Endothelial cell of umbilical vein (primary cell): ENCODE results near the gene DGAT2. TPM values are rescaled to one million over a fixed set of nuclear protein-coding genes. Genes with fewer than 3 reads are reported as not detected.

Source experiments
- BruUV-seq: library from RNA; stranded (reverse); fragments of 400-500 nt; replicated peaks from 2 replicates; lab custom pipeline; 2021; lab: Mats Ljungman, UMichigan
- CTCF ChIA-PET: fragments of 300-600, 350-600 bp; sonication (Branson Sonifier 250); formaldehyde crosslinking; loops from one replicate; lab custom pipeline; 2021; ENCODE audit warnings: antibody characterized with exemption, inconsistent platforms; lab: Charles Lee
- POLR2A ChIA-PET: fragments of 300-600, 350-600 bp; sonication (Branson Sonifier 250); formaldehyde crosslinking; loops from one replicate; lab custom pipeline; 2021; ENCODE audit warnings: antibody characterized with exemption, inconsistent platforms; lab: Charles Lee
- DNase-seq: peaks from one replicate; pipeline ENCODE4 v3.0.0-alpha.2; 2011; ENCODE audit warnings: low read depth, low spot score
- FAIRE-seq: peaks from 2 replicates; lab custom pipeline; 2011; peaks lifted over from hg19 to GRCh38; lab: Jason Lieb, UNC
- H2AFZ ChIP-seq: 2 replicates; pipeline ENCODE4 v1.6.0; 2012; ENCODE audit warnings: low read depth, low read length, control low read depth, inconsistent platforms
- H3K27ac ChIP-seq: 2 replicates; pipeline ENCODE4 v1.5.1; 2011; ENCODE audit warnings: low read depth, mild to moderate bottlenecking, control low read depth, low read length, moderate library complexity; ENCODE audit not compliant: insufficient read depth
- H3K27me3 ChIP-seq, 2 experiments: 2 replicates each; pipeline versions ENCODE4 v1.6.0 to v1.6.1; 2011; ENCODE audit warnings: low read length in 2 of 2, mixed read lengths in 1 of 2; ENCODE audit not compliant: control insufficient read depth in 2 of 2, insufficient read depth in 2 of 2
- H3K36me3 ChIP-seq, 2 experiments: 2 replicates in 1 of 2; 3 replicates in 1 of 2; pipeline ENCODE4 v1.5.1; 2011; ENCODE audit warnings: low read length in 2 of 2, mild to moderate bottlenecking in 1 of 2, moderate library complexity in 1 of 2; ENCODE audit not compliant: control insufficient read depth in 2 of 2, insufficient read depth in 2 of 2; ENCODE audit errors: extremely low read depth in 1 of 2
- H3K4me1 ChIP-seq: 3 replicates; pipeline ENCODE4 v1.5.1; 2011; ENCODE audit warnings: mild to moderate bottlenecking, low read length; ENCODE audit not compliant: control insufficient read depth, insufficient read depth; ENCODE audit errors: extremely low read depth
- H3K4me2 ChIP-seq: 2 replicates; pipeline ENCODE4 v1.6.1; 2011; ENCODE audit warnings: low read length, control low read depth, mixed read lengths; ENCODE audit not compliant: insufficient read depth
- H3K4me3 ChIP-seq, 3 experiments: fragments of 200-600 bp in 1 of 3; sonication (generic), shearing (Covaris generic) in 1 of 3; replicated peaks in 1 of 3; 2 replicates each; pipeline ENCODE4 v1.5.1; 2011 to 2016; ENCODE audit warnings: control low read depth in 3 of 3, low read length in 3 of 3, mild to moderate bottlenecking in 2 of 3, inconsistent platforms in 1 of 3, low read depth in 1 of 3, moderate library complexity in 1 of 3; ENCODE audit not compliant: insufficient read depth in 1 of 3
- H3K79me2 ChIP-seq: 2 replicates; pipeline ENCODE4 v1.6.0; 2012; ENCODE audit warnings: low read length, inconsistent platforms; ENCODE audit not compliant: control insufficient read depth, insufficient read depth
- H3K9ac ChIP-seq: replicated peaks from 2 replicates; pipeline ENCODE3; 2011; ENCODE audit warnings: low read length, control low read depth; ENCODE audit not compliant: insufficient read depth; ENCODE audit errors: extremely low read depth
- H3K9me1 ChIP-seq: replicated peaks from 3 replicates; pipeline ENCODE4 v1.6.0; 2011; ENCODE audit warnings: mild to moderate bottlenecking, low read length; ENCODE audit not compliant: control insufficient read depth, insufficient read depth; ENCODE audit errors: extremely low read depth
- H3K9me3 ChIP-seq: replicated peaks from 2 replicates; pipeline ENCODE4 v1.5.1; 2012; ENCODE audit warnings: low read length, inconsistent platforms; ENCODE audit not compliant: control insufficient read depth, insufficient read depth
- H4K20me1 ChIP-seq: replicated peaks from 2 replicates; pipeline ENCODE3; 2011; ENCODE audit warnings: mild to moderate bottlenecking, low read length; ENCODE audit not compliant: control insufficient read depth, insufficient read depth; ENCODE audit errors: extremely low read depth
- CTCF ChIP-seq, 2 donors: IDR thresholded peaks; 1 replicate in 1 of 2; 2 replicates in 1 of 2; pipeline ENCODE4 v1.5.1; 2011; ENCODE audit warnings: low read length in 2 of 2, mild to moderate bottlenecking in 2 of 2, moderate library complexity in 2 of 2, control low read depth in 1 of 2, inconsistent platforms in 1 of 2, low read depth in 1 of 2; ENCODE audit not compliant: insufficient read depth in 1 of 2; ENCODE audit errors: extremely low read depth in 1 of 2
- EZH2 ChIP-seq: IDR thresholded peaks from 2 replicates; pipeline ENCODE4 v1.6.1; 2012; ENCODE audit warnings: borderline replicate concordance, low read depth, mild to moderate bottlenecking, moderate library complexity, low read length, inconsistent platforms; ENCODE audit not compliant: severe bottlenecking
- FOS ChIP-seq: IDR thresholded peaks from 2 replicates; pipeline ENCODE4 v1.6.1; 2011; ENCODE audit warnings: mild to moderate bottlenecking, low read length, moderate library complexity, borderline replicate concordance; ENCODE audit not compliant: insufficient read depth
- GATA2 ChIP-seq: IDR thresholded peaks from 2 replicates; pipeline ENCODE4 v1.7.0; 2011; ENCODE audit warnings: low read depth, mild to moderate bottlenecking, moderate library complexity, mixed read lengths, low read length; ENCODE audit not compliant: insufficient read length, insufficient read depth
- JUN ChIP-seq: IDR thresholded peaks from 2 replicates; pipeline ENCODE4 v1.6.1; 2011; ENCODE audit warnings: borderline replicate concordance, low read depth; ENCODE audit not compliant: insufficient read length, insufficient read depth
- MAX ChIP-seq: IDR thresholded peaks from 2 replicates; pipeline ENCODE4 v1.6.1; 2011; ENCODE audit not compliant: insufficient read depth, insufficient read length
- MYC ChIP-seq: IDR thresholded peaks from one replicate; pipeline ENCODE4 v1.6.1; 2011; ENCODE audit warnings: mild to moderate bottlenecking, low read depth, low read length
- POLR2A ChIP-seq: IDR thresholded peaks from 2 replicates; pipeline ENCODE4 v1.6.1; 2012; ENCODE audit warnings: low read depth, mild to moderate bottlenecking, control low read depth, low read length
- POLR2AphosphoS5 ChIP-seq: IDR thresholded peaks from 2 replicates; pipeline ENCODE4 v1.6.1; 2012; ENCODE audit warnings: low read depth, mild to moderate bottlenecking, control low read depth, low read length, moderate library complexity; ENCODE audit not compliant: insufficient read depth
- dilution Hi-C: fragments of 300-500 bp; cut with MboI; formaldehyde crosslinking; loops from one replicate; pipeline ENCODE4 v1.15.0; 2019; ENCODE audit warnings: low sequenced_read_pairs; ENCODE audit not compliant: extremely low pct_ligation_motif_present
- intact Hi-C: fragments of 100-400 bp; cut with micrococcal nuclease; formaldehyde crosslinking; loops from one replicate; pipeline ENCODE4 v1.10.0; 2022
- polyA plus RNA-seq, 4 experiments: library from polyadenylated mRNA; depleted of rRNA in 3 of 4; stranded (reverse) in 3 of 4; unstranded in 1 of 4; fragments of >200 nt; gene quantifications; 2 replicates each; pipeline versions ENCODE4 v1.2.1 to v1.2.3, GENCODE V29; 2011 to 2012; ENCODE audit warnings: missing spikeins in 1 of 4
- total RNA-seq: library from RNA; stranded (reverse); gene quantifications from 2 replicates; pipeline ENCODE4 v1.2.3, GENCODE V29; 2021

DGAT2 gene
- total and polyA plus RNA-seq, 2 donors (not counting 3 experiments of a cell fraction or from before 2014, with no cell fraction given) = 0.55 to 0.79 TPM

GRCh38 chr11:75719340-75720239, 49.0 kb upstream of the DGAT2 start:
- BruUV-seq = no TSS peak
- Histone ChIP-seq H4K20me1 (no peaks in the 10 kb centered on the region), H3K9me3 (no peaks in the 10 kb centered on the region), H3K4me1 (no peaks in the 10 kb centered on the region), H3K27me3 (peaks cover 2 to 4% of the 10 kb centered on the region in 2 experiments), H3K9me1 (no peaks in the 10 kb centered on the region), H3K27ac (no peak overlapping the region), H3K4me2 (no peak overlapping the region), H3K9ac (no peak overlapping the region), H3K79me2 (no peaks in the 10 kb centered on the region), H2AFZ (no peak overlapping the region), H3K36me3 (no peaks in the 10 kb centered on the region), H3K4me3 (no peak overlapping the region)
- DNase-seq (no peak), FAIRE-seq (no peak)
- no peak for TF ChIP-seq EZH2
- no peak for TF ChIP-seq GATA2
- TF ChIP-seq POLR2A = no peak
- TF ChIP-seq MYC = no peak
- TF ChIP-seq MAX = no peak
- no peak for TF ChIP-seq POLR2AphosphoS5
- no peak for TF ChIP-seq CTCF (IDR thresholded peaks at IDR 0.05; ENCODE audit: extremely low read depth in 1 of 2, insufficient read depth in 1 of 2, low read depth in 1 of 2, low read length in 2 of 2)
- no peak for TF ChIP-seq FOS
- TF ChIP-seq JUN = no peak
- intact Hi-C loops = loop anchor here (5.0 kb wide), 1 partner anchor 598 kb away; no protein-coding TSS in a partner anchor
- dilution Hi-C loops = no loop called here
- ChIA-PET POLR2A (no interaction called here), CTCF (interaction anchor here (1.0 to 1.7 kb wide), 3 partner anchors 13 to 432 kb away, joined by 3 to 6 read pairs (median 5); no protein-coding TSS in a partner anchor)
